ENCODE measurements around the gene RNF25.

RNF25 gene, protein sequence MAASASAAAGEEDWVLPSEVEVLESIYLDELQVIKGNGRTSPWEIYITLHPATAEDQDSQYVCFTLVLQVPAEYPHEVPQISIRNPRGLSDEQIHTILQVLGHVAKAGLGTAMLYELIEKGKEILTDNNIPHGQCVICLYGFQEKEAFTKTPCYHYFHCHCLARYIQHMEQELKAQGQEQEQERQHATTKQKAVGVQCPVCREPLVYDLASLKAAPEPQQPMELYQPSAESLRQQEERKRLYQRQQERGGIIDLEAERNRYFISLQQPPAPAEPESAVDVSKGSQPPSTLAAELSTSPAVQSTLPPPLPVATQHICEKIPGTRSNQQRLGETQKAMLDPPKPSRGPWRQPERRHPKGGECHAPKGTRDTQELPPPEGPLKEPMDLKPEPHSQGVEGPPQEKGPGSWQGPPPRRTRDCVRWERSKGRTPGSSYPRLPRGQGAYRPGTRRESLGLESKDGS

DNA sequence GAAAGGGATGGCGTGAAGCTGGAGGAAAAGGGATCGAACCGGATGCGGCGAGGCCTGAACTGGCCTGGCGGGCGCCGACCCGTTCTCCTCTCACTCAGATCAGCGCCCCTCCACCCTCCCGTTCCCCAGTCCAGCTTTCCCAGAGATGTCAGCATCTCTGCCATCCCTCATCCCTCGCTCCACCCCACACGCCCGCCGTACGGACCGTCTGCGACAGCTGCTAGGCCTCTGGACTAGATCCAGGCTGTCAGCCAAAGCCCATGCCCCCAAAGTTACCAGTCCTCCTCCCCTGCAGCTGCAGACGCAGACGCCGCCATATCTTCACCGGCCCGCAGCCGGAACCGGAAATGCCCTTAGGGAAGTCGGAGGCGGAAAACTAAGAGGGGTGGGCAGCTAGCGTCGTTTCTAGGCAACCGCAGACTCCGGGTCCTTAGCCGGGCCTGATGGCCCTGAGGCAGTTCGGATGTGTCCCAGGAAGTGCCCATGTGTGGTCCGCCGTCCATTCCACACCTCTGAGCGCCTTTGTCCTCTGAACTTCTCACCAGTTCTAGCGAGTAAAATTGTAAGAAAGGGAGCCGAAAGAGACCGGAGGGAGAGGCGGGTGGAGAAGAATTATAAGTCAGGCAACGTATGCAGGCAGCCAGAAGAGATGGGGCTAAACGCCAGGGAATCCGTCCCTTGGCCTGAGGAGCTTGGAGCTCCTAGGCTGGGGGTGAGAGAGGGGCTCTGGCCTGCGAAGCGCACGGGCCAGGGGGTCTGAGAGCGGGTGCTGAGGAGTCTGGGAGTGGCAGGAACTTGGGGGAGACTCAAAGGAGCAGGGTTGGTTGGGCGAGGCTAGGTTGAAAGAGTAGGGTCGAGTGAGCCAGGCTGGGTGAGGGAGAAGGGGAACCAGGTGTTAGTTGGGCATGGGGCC is at the start of gene RNF25, which contains the start of gene STK36:
TSS of gene RNF25 (minus strand) at position 349 of the 913 bp plus-strand sequence. CDS start at position 317, 32 bp downstream.
TSS of gene STK36 (plus strand) at position 433 of the 913 bp plus-strand sequence. CDS start 744 bp downstream, outside the sequence.
- H3K4me3 Mint-ChIP-seq: peak within 1 kb of the TSS; percentile 99
- H3K36me3 Mint-ChIP-seq (ENCODE audit: low read depth): peaks cover 6% of the 10 kb centered on the region
- no peaks in the 10 kb centered on the region for H3K27me3 Mint-ChIP-seq (ENCODE audit: low read depth)
- no peaks in the 10 kb centered on the region for H3K9me3 Mint-ChIP-seq
- peak within 1 kb of the TSS; percentile 92 for H3K27ac Mint-ChIP-seq
- H3K4me1 Mint-ChIP-seq (ENCODE audit: low read depth): peaks cover 20% of the 10 kb centered on the region
- DNase-seq (ENCODE audit: low spot score): peak; percentile 79

DNA sequence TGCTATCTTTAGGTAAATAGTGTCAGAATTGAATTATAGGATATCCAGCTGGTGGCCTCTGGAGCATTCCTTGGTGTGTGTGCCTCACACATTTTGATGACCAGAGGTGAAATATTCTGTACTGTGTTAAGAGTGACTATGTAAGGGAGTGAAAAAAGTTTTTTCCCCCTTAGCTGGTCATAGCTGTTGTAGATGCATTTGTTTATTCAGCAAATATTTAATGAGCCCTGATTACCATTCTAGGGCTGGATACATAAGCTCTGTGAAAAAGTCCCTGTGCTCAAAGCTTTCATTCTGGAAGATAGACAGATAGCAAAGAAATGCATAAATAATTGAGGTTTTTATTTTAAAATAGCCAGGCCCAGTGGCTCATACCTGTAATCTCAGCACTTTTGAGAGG is 49.7 kb upstream of the RNF25 start:
- H3K4me1 Mint-ChIP-seq (ENCODE audit: low read depth): peaks cover 20% of the 10 kb centered on the region
- peaks cover 11% of the 10 kb centered on the region for H3K36me3 Mint-ChIP-seq (ENCODE audit: low read depth)
- no peak overlapping the region for H3K4me3 Mint-ChIP-seq
- no peak for DNase-seq (ENCODE audit: low spot score)
- H3K27ac Mint-ChIP-seq: no peak overlapping the region
- peaks cover 8% of the 10 kb centered on the region for H3K9me3 Mint-ChIP-seq
- H3K27me3 Mint-ChIP-seq (ENCODE audit: low read depth): no peaks in the 10 kb centered on the region

DNA sequence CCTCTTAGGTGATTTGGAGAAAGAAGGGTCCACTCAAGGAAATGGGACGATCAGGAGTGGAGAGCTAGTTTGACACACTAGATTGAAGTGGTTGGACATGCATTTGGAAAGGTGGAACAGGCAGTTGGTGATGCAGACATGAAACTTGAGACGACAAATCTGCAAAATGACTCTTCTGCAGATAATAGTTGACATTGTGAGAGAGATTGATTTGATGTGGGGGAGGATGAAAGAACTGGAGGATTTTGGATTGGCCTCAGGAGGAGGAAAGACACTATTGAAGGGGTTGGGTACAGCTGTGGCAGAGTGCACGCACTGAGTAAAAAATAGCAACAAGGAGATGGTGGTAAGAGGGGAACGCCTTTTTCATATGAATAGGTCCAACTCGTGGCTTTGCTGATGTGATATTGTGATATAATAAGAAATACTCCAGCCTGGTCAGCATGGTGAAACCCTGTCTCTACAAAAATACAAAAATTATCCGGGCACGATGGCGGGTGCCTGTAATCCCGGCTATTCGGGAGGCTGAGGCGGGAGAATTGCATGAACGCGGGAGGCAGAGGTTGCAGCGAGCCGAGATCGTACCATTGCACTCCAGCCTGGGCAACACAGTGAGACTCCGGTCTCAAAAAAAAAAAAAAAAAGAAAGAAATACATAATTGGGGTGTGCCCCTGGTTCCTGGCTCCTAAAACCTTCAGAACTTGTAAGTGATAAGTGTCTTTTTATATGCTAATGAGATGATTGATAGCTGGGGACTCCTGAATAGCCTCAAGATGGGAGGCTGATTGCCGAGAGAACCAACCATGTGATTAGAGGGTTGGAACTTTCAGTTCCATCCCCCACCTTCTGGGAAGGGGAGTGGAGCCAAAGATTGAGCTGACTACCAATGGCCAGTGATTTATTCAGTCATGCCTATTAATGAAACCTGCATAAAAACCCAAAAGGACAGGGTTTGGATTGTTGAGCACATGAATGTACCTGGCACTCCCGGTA is 48.5 kb upstream of the RNF25 start:
- peaks cover 4% of the 10 kb centered on the region for H3K36me3 Mint-ChIP-seq (ENCODE audit: low read depth)
- DNase-seq (ENCODE audit: low spot score): no peak
- H3K9me3 Mint-ChIP-seq: no peaks in the 10 kb centered on the region
- no peaks in the 10 kb centered on the region for H3K27me3 Mint-ChIP-seq (ENCODE audit: low read depth)
- H3K4me3 Mint-ChIP-seq: no peak overlapping the region
- peaks cover 20% of the 10 kb centered on the region for H3K4me1 Mint-ChIP-seq (ENCODE audit: low read depth)
- H3K27ac Mint-ChIP-seq: no peak overlapping the region

DNA sequence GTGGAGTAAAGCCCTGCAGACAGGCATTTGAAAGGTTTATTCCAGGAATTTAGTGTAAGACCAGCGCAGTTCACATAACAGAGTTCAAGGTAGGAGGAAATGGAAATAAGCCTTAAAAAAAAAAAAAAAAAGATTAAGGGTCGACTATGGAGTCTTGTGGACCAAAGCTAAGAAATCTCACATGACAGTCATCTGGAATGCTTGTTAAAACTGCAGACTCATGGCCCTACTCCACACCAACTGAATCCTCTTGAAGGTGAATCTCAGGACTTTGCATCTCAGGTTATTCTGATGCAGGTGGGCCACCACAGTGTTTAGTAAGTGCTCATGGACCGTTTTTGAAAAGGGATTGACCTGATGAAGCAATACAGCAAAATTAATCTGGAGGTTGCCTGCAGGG is 47.7 kb upstream of the RNF25 start:
- no peaks in the 10 kb centered on the region for H3K27me3 Mint-ChIP-seq (ENCODE audit: low read depth)
- H3K4me3 Mint-ChIP-seq: no peak overlapping the region
- DNase-seq (ENCODE audit: low spot score): no peak
- H3K9me3 Mint-ChIP-seq: no peaks in the 10 kb centered on the region
- peaks cover 3% of the 10 kb centered on the region for H3K36me3 Mint-ChIP-seq (ENCODE audit: low read depth)
- no peak overlapping the region for H3K27ac Mint-ChIP-seq
- peaks cover 20% of the 10 kb centered on the region for H3K4me1 Mint-ChIP-seq (ENCODE audit: low read depth)

DNA sequence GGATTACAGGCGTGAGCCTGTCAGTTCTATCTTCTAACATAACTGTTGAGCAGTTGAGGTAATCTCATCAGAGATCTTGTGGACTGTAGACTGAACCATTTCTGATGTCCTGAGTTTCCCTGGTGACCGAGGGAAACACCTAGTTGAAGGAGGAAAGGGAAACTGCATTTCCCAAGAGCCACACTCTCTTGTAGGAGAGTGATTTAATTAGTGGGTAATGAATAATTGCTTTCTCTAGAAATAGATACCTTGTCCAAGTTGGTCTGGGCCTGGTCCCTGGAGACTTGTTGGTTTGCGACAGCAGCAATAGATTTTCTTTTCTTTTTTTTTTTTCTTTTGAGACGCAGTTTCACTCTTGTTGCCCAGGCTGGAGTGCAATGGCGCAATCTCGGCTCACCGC is 46.3 kb upstream of the RNF25 start:
- Mint-ChIP-seq H3K9me3 (no peaks in the 10 kb centered on the region), H3K27me3 (ENCODE audit: low read depth) (no peaks in the 10 kb centered on the region), H3K4me3 (no peak overlapping the region), H3K4me1 (ENCODE audit: low read depth) (peaks cover 19% of the 10 kb centered on the region), H3K27ac (no peak overlapping the region), H3K36me3 (ENCODE audit: low read depth) (peaks cover 3% of the 10 kb centered on the region)
- no peak for DNase-seq (ENCODE audit: low spot score)

DNA sequence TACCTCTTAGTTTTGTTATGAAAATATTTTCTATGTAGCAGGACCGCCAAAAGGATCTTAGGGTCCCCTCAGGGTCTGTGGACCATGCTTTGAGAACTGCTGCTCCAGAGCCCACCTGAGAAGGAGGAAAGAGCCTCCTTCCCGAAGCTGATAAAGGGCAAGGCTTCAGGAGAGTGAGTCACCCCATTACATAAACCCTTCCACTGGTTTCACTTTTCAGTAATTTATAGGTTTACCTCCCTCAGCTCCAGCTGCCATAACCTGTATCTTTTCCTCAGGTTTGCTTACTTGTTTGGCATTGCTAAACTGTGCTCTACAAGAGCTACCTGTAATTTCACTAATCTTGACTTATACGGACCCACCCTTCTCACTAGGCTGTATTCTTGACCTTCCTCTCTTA is 45.5 kb upstream of the RNF25 start:
- Mint-ChIP-seq H3K4me3 (no peak overlapping the region), H3K4me1 (ENCODE audit: low read depth) (peaks cover 12% of the 10 kb centered on the region), H3K9me3 (no peaks in the 10 kb centered on the region), H3K27me3 (ENCODE audit: low read depth) (no peaks in the 10 kb centered on the region), H3K27ac (no peak overlapping the region), H3K36me3 (ENCODE audit: low read depth) (peaks cover 3% of the 10 kb centered on the region)
- no peak for DNase-seq (ENCODE audit: low spot score)

DNA sequence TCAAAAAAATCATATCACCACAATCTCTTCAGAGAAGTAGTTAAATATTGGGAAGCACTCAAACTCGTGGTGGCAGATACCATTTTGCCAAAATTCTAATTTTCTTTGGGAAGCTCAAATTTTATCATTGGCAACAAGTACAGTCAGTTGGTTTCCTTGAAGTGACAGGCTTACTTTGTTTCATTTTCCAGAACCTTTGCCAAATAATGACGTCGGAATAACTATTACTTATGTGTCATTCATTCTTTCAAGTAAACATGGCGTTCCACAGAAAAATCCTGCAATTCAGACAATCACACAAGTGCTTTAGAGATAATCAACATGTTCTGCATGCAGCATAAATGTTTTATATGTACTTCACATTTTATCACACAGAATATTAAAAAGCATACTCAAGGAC is 44.3 kb upstream of the RNF25 start:
- no peak overlapping the region for H3K4me3 Mint-ChIP-seq

DNA sequence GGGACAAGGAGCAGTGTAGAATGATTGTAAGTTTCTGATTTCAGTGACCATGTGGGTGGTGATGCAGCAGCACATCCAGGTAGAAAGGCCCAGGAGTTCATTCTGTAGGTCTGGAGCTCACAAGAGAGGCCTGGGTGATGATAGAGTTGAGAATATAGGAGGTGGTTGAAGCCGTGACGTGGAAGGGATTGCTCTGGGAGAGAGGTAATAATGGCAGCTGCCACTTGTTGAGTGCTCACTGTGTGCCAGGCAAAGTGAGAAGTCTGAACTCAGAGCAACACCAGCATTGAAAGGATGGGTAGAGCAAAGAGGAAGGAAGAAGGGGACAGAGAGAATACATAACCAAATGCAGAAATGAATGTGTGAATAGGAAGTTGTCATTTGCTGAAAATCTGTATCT is 42.1 kb upstream of the RNF25 start:
- Mint-ChIP-seq H3K4me3 (no peak overlapping the region), H3K27me3 (ENCODE audit: low read depth) (no peaks in the 10 kb centered on the region), H3K4me1 (ENCODE audit: low read depth) (peaks cover 15% of the 10 kb centered on the region), H3K36me3 (ENCODE audit: low read depth) (peaks cover 6% of the 10 kb centered on the region), H3K9me3 (no peaks in the 10 kb centered on the region), H3K27ac (no peak overlapping the region)
- no peak for DNase-seq (ENCODE audit: low spot score)

More for the DNA sequence above, 44.3 kb upstream of the RNF25 start:
- no peaks in the 10 kb centered on the region for H3K27me3 Mint-ChIP-seq (ENCODE audit: low read depth)
- H3K9me3 Mint-ChIP-seq: no peaks in the 10 kb centered on the region
- H3K36me3 Mint-ChIP-seq (ENCODE audit: low read depth): peaks cover 6% of the 10 kb centered on the region
- no peak for DNase-seq (ENCODE audit: low spot score)
- peaks cover 19% of the 10 kb centered on the region for H3K4me1 Mint-ChIP-seq (ENCODE audit: low read depth)
- no peak overlapping the region for H3K27ac Mint-ChIP-seq

DNA sequence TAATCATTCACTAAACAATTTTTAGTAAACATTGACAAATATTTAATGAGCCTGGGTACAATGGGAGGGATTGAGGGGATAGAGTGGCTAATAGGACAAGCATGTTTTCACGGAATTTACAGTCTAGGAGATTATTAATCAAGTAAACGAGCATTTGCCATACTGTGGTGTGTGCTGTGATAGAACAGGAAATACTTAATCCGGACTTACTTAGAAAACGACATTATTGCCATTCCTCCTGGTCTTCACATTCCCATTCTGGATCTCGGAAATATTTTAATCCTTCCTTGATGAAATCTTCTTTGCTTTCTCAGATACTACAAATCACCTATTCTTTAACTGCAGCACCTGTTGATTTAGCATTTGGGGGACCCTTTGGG is 39.7 kb upstream of the RNF25 start:
- peak overlapping the region; percentile 98 for H3K4me3 Mint-ChIP-seq
- DNase-seq (ENCODE audit: low spot score): no peak
- H3K27me3 Mint-ChIP-seq (ENCODE audit: low read depth): peaks cover 2% of the 10 kb centered on the region
- peak overlapping the region; percentile 89 for H3K27ac Mint-ChIP-seq
- peaks cover 6% of the 10 kb centered on the region for H3K36me3 Mint-ChIP-seq (ENCODE audit: low read depth)
- H3K4me1 Mint-ChIP-seq (ENCODE audit: low read depth): peaks cover 22% of the 10 kb centered on the region
- H3K9me3 Mint-ChIP-seq: no peaks in the 10 kb centered on the region

DNA sequence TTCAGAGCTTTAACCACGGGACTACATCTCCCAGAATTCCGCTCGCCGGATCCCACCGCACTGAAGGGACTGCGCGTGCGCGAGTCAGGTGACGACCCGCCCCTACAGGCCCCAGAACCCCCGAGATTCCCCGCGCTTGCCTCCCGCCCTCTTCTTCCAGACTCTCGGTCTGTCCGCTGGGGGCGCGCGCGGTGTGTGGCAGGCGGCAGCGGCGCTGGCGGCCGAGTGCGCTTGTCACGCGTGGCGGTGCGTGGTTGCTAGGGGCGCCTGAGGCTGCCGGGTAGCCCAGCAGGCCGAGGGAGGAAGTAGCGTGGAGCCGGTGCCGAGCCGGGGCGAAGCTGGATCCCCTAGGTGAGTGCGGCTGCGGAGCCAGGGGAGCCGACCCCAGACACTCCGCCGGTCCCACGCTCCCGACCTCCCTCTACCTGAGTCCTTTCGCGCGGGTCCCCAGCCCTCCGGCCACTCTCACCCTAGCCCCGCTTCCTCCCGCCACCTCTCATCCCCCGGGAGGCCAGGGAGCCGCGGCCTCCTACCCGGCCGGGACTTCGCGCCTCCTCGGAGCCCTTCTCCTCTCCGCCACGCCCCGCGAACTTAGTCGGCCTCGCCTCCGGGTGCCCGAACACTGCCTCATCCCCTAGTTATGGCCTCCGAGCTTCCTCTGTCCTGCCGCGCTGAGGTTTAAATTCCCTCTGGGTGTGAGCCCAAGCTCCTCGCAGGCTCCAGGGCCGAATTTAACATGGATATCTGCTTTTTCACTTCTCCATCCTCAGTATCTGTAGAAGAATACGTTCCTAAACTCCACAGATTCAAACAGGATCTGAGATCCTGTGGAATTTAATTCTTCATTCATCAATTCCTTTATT is 39.1 kb upstream of the RNF25 start, which contains the start of gene TTLL4:
TSS of gene TTLL4 (plus strand) at position 149 of the 863 bp plus-strand sequence. CDS start 26,842 bp downstream, outside the sequence.
- Mint-ChIP-seq H3K27me3 (ENCODE audit: low read depth) (peaks cover 8% of the 10 kb centered on the region), H3K36me3 (ENCODE audit: low read depth) (peaks cover 5% of the 10 kb centered on the region), H3K9me3 (no peaks in the 10 kb centered on the region), H3K4me3 (peak within 1 kb of the TSS; percentile 98), H3K4me1 (ENCODE audit: low read depth) (peaks cover 22% of the 10 kb centered on the region), H3K27ac (peak within 1 kb of the TSS; percentile 89)
- DNase-seq (ENCODE audit: low spot score): peak; percentile 98

DNA sequence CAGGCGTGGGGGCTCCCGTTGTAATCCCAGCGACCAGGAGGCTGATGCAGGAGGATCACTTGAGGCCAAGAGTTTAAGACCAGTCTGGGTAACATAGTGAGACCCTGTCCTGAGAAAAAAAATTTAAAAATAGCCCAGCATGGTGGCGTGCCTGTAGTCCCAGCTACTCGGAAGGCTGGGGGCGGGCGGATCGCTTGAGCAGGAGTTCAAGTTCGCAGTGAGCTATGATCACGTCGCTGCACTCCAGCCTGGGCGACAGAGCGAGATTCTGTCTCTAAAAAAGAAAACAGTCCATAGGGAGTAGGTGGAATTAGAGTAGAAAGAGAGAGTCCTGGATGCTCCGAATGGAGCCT is 38.5 kb upstream of the RNF25 start:
- Mint-ChIP-seq H3K4me3 (peak overlapping the region; percentile 98), H3K36me3 (ENCODE audit: low read depth) (peaks cover 2% of the 10 kb centered on the region), H3K9me3 (no peaks in the 10 kb centered on the region), H3K4me1 (ENCODE audit: low read depth) (peaks cover 22% of the 10 kb centered on the region), H3K27me3 (ENCODE audit: low read depth) (peaks cover 8% of the 10 kb centered on the region), H3K27ac (peak overlapping the region; percentile 69)
- no peak for DNase-seq (ENCODE audit: low spot score)

DNA sequence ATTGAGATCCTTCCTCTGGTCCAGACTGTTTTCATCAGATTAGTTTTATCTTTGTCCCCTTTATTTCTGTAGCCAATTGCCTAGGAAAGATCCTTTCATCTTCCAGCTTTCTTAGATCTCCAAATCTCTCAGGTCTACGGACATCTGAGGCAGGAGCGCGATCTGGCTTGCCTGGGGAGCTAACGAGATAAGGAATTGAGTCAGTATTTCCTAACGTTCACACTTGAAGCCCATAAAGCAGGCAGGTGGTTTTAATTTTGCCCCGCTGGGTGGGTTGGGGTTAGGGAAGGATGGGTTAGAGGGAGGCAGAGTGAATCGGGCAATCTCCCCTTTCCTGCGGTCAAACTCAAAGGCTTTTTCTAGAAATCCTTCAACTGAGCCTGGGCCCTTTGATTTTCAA is 38.1 kb upstream of the RNF25 start:
- H3K4me3 Mint-ChIP-seq: peak overlapping the region; percentile 98
- peaks cover 22% of the 10 kb centered on the region for H3K4me1 Mint-ChIP-seq (ENCODE audit: low read depth)
- peaks cover 8% of the 10 kb centered on the region for H3K27me3 Mint-ChIP-seq (ENCODE audit: low read depth)
- H3K9me3 Mint-ChIP-seq: no peaks in the 10 kb centered on the region
- H3K27ac Mint-ChIP-seq: peak overlapping the region; percentile 1
- peaks cover 2% of the 10 kb centered on the region for H3K36me3 Mint-ChIP-seq (ENCODE audit: low read depth)
- no peak for DNase-seq (ENCODE audit: low spot score)

All from T-helper 2 cell treated with Interferon-gamma antibody and Interleukin-4, amounts not matched to agents 5 μg/mL and 100 μg/mL, for 36 hours (primary cell).